SW 1271 (cell line): ENCODE results near the gene CPAMD8.
A peak's percentile ranks its signal among the peaks of the same experiment; 100 is the strongest.

Experiments used
- DNase-seq, 2 experiments: peaks; one replicate each; lab custom pipeline; 2025; lab: John Stamatoyannopoulos, UW

Gene CPAMD8

GRCh38 chr19:16920816-16921529 is 105.6 kb downstream of the CPAMD8 start:
- peak in 1 of 2 experiments; percentile 25 for DNase-seq

- DNase-seq: no peak
These were observed 107.1 kb downstream of the CPAMD8 start for GRCh38 chr19:16919496-16919895.

GRCh38 chr19:16917401-16917800 is 109.2 kb downstream of the CPAMD8 start:
- DNase-seq: no peak

- DNase-seq: no peak
These were observed 110.9 kb downstream of the CPAMD8 start for GRCh38 chr19:16915734-16916133.

GRCh38 chr19:16915135-16915534 is 111.5 kb downstream of the CPAMD8 start:
- DNase-seq: no peak

GRCh38 chr19:16914421-16914820 is 112.2 kb downstream of the CPAMD8 start:
- no peak for DNase-seq

- no peak for DNase-seq
These were observed 113.8 kb downstream of the CPAMD8 start for GRCh38 chr19:16912780-16913179.

GRCh38 chr19:16911046-16911445 is 115.6 kb downstream of the CPAMD8 start:
- no peak for DNase-seq

GRCh38 chr19:16908759-16909158 is 117.9 kb downstream of the CPAMD8 start:
- no peak for DNase-seq

GRCh38 chr19:16904599-16904998 is 122.0 kb downstream of the CPAMD8 start:
- DNase-seq: no peak

- no peak for DNase-seq
These were observed 123.3 kb downstream of the CPAMD8 start for GRCh38 chr19:16903347-16903746.

- DNase-seq: no peak
These were observed 124.1 kb downstream of the CPAMD8 start for GRCh38 chr19:16902545-16902944.

GRCh38 chr19:16901491-16902175 is 125.0 kb downstream of the CPAMD8 start:
- DNase-seq: no peak

GRCh38 chr19:16899566-16900075 is 127.0 kb downstream of the CPAMD8 start:
- DNase-seq: peak in 1 of 2 experiments; percentile 58

GRCh38 chr19:16898361-16899015 is 128.1 kb downstream of the CPAMD8 start:
- DNase-seq: no peak

- DNase-seq: no peak
These were observed 128.8 kb downstream of the CPAMD8 start for GRCh38 chr19:16897856-16898161.

GRCh38 chr19:16897029-16897855 is 129.4 kb downstream of the CPAMD8 start:
- DNase-seq: no peak

GRCh38 chr19:16896146-16897028 is 130.2 kb downstream of the CPAMD8 start:
- no peak for DNase-seq

- no peak for DNase-seq
These were observed 131.0 kb downstream of the CPAMD8 start for GRCh38 chr19:16895467-16896145.

- no peak for DNase-seq
These were observed 132.5 kb downstream of the CPAMD8 start for GRCh38 chr19:16894080-16894479.

GRCh38 chr19:16893686-16893989 is 133.0 kb downstream of the CPAMD8 start:
- no peak for DNase-seq
